Urothelium cell line (cell line): ENCODE measurements around the gene CORO7.
"Not testable (repeated sequence)": the region's sequence is repeated elsewhere in the genome, so short reads cannot be mapped to it uniquely, and the experiment has no call there.

Experiments used
- DNase-seq: peaks from one replicate; pipeline ENCODE4 v3.0.0; 2011; ENCODE audit warnings: low spot score, mixed read lengths
- FAIRE-seq: peaks from 2 replicates; lab custom pipeline; 2011; peaks lifted over from hg19 to GRCh38; lab: Jason Lieb, UNC

The CORO7 gene

GRCh38 chr16:4358831-4359561 is 57.4 kb downstream of the CORO7 start:
- DNase-seq (peak; percentile 65), FAIRE-seq (no peak)

GRCh38 chr16:4358236-4358635 is 58.2 kb downstream of the CORO7 start:
- FAIRE-seq (no peak), DNase-seq (no peak)

- FAIRE-seq (no peak), DNase-seq (no peak)
These were observed 59.6 kb downstream of the CORO7 start for GRCh38 chr16:4356820-4357219.

- FAIRE-seq: no peak
- no peak for DNase-seq
These were observed 61.6 kb downstream of the CORO7 start for GRCh38 chr16:4354512-4355409.

GRCh38 chr16:4353675-4354074 is 62.7 kb downstream of the CORO7 start:
- DNase-seq (no peak), FAIRE-seq (no peak)

GRCh38 chr16:4352843-4353242 is 63.6 kb downstream of the CORO7 start:
- FAIRE-seq (no peak), DNase-seq (no peak)

GRCh38 chr16:4351880-4352279 is 64.5 kb downstream of the CORO7 start:
- DNase-seq: no peak
- FAIRE-seq: no peak

GRCh38 chr16:4350787-4351659 is 65.4 kb downstream of the CORO7 start, which contains the start of gene PAM16:
Gene PAM16 (minus strand): TSS chr16:4351321. CDS start chr16:4351234, 87 bp downstream.
- peak; percentile 97 for DNase-seq
- peak; percentile 73 for FAIRE-seq

GRCh38 chr16:4350365-4350786 is 66.0 kb downstream of the CORO7 start:
- FAIRE-seq: no peak
- DNase-seq: no peak

GRCh38 chr16:4349332-4349731 is 67.1 kb downstream of the CORO7 start:
- FAIRE-seq (no peak), DNase-seq (no peak)

GRCh38 chr16:4347765-4348509 is 68.5 kb downstream of the CORO7 start:
- DNase-seq (no peak), FAIRE-seq (no peak)

GRCh38 chr16:4347010-4347409 is 69.4 kb downstream of the CORO7 start:
- FAIRE-seq: no peak

GRCh38 chr16:4345836-4346781 is 70.3 kb downstream of the CORO7 start:
- no peak for DNase-seq
- no peak for FAIRE-seq

More at GRCh38 chr16:4347010-4347409, 69.4 kb downstream of the CORO7 start:
- DNase-seq: no peak

GRCh38 chr16:4344983-4345835 is 71.2 kb downstream of the CORO7 start:
- no peak for DNase-seq
- no peak for FAIRE-seq

- FAIRE-seq: peak; percentile 79
- not testable (repeated sequence) for DNase-seq
These were observed 72.0 kb downstream of the CORO7 start for GRCh38 chr16:4344300-4344982.

GRCh38 chr16:4342866-4343744 is 73.3 kb downstream of the CORO7 start:
- FAIRE-seq (no peak), DNase-seq (no peak)

- FAIRE-seq (no peak), DNase-seq (no peak)
These were observed 75.1 kb downstream of the CORO7 start for GRCh38 chr16:4341250-4341649.
